Stimulated activated CD4-positive, alpha-beta T cell treated with anti-CD3 and anti-CD28 coated beads, Interleukin-2, amount 100 ng/mL, for 24 hours (primary cell): ENCODE data around the gene ADCYAP1R1.
A peak's percentile ranks its signal among the peaks of the same experiment; 100 is the strongest.

Experiments used
- DNase-seq, 2 donors: peaks; one replicate each; pipeline ENCODE4 v3.0.0-alpha.2; 2020

Gene ADCYAP1R1

DNA sequence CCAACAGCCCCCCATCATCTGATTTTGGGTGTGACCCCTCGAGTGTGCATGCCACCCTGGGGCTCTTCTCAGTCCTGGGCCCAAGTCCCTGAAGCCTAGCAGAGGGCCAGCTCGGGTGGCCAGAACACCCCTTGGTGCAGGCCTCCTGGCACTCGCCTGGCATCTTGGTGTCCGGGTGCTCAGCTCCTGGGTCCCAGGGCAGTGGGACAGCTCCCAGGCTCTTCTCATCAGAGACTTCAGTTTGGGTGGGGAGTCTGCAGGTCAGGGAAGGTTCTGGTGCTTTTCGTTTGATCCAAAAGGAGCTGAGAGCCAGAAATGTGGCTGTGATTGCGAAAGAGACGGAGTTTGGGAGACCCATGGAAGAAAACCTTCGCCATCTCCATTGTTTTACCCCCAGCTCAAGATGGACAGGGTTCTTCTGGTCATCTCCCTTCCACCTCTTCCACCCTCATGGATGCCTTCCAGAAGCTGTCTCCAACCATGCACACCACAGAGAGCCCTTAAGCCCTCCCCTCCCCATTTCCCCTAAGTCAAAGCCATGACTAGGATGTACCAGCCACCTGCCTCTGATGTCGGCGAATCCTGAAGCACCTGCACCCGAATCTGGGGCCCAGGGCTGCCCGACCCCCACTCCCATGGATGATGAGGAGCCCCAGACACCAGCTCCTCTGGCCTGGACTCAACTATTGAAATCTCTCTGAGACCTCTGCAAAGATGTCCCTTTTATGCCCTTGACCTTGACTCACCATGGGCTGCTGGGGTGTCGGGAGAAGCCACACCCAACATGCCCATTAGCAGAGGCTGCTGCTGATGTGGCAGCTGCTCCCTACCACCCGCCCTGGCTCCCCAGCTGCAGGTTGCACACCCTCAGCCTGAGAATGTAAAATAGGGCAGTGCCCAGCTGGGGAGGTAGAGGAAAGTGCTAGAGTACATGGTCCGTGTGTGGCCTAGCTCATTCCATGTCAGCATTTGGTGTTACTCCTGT is 55.3 kb downstream of the ADCYAP1R1 start:
- peak in 1 of 2 donors; percentile 9 for DNase-seq

DNA sequence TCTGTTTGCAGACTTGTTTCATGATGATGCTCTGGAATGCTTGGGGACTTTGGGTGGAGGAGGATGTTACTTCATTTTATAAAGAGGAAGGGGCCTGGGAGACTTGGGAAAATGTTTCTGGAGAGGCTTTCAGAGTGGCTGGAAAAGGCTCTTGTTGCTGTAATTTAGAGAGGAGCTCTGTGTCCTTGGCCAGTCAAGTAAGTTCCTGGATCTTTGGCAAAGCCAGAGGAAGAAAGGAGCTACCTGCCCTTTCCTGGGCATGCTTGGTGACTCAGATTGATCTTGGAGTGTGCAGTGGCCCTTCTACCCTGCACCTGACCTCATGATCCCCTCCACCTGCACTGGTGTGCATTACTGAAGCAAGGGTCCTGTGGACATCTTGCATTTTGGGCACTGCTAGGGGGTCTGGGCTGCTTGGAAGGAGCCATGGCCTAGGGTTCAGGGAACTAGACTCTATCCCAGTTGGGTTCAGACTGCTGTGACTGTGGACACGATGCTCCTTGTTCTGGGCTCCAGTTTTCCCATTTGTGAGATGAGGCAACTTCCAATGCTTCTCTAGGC is 56.1 kb downstream of the ADCYAP1R1 start:
- peak in 1 of 2 donors; percentile 1 for DNase-seq

DNA sequence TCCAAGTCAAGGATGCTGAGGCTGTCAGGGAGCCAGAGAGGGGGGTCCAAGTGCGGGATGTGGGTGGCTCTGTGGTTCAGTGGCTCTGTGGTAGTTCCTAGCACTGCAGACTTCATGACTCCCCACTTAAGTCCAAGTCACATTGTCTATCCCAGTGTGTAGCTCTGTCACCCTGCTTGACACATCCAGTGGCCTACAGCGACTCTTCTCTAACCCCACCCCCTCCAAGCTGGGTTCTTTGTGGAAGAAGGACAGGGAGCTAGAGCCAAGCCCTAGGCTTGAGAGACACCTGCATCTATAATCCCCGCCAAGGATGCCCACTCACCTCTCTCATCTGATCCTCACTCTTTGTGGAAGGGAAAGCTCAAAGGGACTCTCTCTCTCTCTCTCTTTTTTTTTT is 57.6 kb downstream of the ADCYAP1R1 start:
- DNase-seq, result no peak

DNA sequence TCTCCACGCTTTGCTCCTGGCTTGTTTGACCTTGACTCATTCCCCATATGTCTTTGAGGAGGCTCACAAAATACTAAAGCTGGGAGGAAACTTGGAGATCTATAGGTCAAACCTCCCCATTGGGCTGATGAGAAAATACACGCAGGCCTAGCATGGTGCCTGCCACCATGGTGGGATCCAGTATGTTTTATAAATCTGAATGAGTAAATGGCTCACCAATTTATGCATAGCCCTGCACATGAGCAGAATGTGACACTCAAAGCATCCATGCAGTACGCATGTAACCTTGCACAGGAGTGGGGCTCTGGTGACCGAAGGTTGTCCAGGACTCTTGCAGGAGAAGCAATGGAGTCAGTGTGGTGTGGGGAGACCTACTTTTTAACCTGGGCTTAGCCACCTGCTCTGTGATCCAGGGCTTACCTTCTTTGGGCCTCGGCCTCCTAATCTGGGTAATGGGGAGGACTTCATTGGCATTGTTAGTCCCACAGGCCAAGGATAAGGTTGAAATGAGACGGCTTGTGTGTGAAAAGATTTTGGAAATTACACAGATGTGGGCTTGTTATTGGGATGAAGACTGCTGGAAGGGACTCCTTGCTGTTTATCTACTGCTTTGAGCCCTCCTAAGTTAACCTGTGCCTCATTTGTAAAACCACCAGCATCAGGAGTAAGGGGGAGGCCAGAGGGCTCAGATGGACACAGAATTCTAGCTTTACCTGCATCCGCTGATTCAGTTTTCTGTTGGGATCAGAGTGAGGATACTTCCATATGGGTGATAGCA is 58.4 kb downstream of the ADCYAP1R1 start:
- no peak for DNase-seq

DNA sequence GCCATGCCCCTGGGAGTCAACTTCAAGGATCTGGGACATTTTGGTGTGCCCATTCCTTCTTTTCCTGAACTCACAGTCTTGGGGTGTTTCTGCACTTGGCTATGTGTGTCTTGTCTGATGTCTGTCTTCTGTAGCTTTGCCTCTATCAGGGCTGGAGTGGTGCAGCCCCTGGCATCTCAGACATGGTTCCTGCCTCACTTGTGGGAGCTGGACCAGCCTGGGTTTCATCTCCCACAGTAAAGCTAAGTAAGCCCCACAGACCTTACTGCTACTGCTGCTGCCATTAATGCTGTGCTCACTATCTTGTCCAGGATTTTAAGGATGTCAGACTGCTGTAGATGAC is 59.0 kb downstream of the ADCYAP1R1 start:
- no peak for DNase-seq

DNA sequence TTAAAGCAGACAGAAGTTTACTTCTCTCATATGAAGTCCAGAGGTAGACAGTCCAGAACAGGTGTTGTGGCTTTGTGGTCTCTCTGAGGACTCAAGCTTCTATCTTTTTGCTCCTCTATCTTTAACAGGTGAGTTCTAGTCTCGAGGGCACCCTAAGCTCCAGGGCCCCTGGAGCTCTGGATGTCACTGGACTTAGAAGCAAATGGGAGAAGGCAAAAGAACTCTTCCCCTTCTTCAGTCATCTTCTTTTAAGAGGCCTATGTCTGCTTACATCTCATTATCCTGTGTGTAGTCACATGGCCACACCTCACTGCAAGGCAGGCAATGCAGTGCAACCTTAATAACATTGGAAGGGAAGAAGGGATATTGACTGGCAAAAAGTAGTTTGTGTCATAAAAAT is 61.6 kb downstream of the ADCYAP1R1 start:
- DNase-seq, result no peak

DNA sequence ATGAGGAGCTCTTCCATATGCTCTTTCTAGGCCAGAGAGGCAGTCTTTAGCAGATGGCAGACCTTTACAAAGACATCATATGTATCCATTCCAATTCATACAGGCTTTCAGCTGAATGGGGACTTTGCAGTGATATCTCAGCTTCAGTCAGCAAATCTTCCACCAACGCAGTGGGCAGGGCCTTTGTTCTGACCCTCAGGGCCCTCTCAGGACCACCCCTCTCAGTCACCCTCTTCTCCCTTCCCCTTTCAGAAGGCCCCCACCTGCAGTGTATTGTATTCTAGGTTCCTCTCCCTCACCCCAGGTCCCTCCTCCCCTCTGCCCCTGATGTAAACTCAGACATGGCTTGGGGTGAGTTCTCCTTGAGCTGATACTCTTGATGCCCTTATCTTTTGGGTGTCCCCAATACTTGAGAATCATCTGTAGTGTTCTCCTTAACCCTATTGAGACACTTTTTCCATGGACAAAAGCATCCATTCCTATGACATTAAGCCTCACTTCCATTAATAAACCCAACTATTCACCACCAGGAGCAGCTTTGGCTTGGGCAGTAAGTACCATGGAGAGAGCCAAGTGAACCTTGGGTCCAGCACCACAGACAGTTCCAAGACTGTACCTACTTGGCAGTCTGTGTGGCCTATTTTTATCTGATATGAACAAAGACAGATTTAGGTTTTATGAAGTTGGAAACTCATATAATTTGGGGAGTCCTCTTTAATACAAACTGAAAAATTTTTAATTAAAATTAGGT is 62.7 kb downstream of the ADCYAP1R1 start:
- peak in 1 of 2 donors; percentile 3 for DNase-seq

DNA sequence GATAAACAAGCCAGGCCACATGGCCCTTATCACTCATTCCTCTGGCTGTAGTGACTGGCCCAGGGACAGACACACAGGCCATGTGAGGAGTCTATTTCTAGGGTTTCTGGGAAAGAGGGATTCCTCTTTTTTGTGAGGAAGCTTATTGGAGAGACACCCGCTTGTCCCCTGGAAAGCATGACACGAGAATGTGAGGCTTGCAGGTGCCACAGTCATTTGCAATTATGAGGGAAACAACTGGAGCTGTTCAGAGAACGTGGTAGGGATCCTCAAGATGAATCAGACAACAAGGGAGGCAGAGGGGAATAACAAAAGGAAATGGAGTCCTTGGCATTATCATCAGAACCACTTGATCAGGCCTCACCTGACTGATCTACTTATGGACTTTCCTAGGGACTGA is 64.5 kb downstream of the ADCYAP1R1 start:
- no peak for DNase-seq

DNA sequence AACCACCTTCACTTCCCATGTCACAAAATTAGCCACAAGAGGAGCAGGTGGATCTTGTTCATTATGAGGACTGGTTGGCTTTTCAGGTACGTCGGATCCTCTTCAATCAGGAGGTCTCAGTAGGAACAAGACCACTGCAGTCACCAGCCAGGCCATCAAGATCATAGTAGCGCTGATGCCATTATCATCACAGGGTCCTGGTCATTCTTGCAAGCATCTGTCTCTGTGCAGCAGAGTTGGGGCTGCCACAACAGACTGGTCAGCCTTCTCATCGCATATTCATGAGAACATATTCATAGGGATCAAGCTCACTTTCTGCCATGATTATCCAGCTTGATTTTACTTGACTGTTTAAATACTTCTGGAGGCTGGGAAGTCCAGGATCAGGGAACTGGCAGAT is 67.1 kb downstream of the ADCYAP1R1 start:
- no peak for DNase-seq

DNA sequence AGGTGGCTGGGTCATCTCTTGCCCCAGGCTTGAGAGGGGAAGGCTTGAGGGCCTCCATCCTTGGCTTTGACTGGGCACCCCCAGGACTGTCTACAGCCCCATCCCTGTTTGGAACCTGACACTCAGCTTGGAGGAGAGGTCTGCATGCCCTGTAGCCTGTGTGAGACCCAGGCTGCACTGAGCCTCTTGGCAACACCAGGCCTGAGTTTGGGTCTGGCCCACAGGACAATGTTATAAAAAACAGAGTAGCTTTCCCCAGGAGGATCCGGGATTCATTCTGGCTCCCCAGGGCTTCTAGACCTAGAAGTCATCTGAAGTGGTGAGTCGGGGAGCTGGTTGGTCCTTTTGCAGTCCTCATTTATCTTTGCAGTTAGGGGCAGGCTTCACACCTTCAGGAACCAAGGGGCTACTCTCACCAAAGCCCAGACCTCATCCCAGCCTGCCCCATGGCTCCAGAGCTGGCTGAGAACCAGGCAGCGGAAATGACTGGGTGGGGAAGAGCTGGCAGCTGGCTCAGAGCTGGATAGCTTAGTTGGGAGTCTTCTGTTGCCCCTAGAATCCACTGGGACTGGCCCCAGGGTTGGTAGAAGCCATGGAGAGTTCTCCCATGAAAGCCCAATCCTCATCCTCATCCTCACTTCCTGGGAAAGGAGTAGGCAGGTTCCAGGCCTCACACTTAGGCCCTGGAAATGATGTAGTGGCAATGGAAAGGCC is 68.8 kb downstream of the ADCYAP1R1 start:
- no peak for DNase-seq

DNA sequence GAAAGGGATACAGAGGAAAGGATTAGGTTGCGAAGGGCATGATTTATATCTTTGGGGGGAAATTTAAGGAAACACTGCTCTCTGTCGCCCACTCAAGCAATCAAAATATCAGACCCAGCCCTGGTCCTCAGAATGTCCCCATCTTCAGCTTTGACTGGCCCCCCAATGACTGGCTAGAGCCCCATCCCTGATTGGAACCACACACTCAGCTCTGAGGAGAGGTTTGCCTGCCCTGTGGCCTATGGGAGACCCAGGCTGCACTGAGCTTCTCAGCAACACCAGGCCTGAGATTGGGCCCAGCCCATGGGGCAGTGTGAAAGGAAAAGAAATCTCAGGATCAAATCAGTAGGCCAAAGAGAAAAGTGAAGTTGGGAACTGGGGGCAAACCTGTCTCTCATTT is 69.5 kb downstream of the ADCYAP1R1 start:
- no peak for DNase-seq

DNA sequence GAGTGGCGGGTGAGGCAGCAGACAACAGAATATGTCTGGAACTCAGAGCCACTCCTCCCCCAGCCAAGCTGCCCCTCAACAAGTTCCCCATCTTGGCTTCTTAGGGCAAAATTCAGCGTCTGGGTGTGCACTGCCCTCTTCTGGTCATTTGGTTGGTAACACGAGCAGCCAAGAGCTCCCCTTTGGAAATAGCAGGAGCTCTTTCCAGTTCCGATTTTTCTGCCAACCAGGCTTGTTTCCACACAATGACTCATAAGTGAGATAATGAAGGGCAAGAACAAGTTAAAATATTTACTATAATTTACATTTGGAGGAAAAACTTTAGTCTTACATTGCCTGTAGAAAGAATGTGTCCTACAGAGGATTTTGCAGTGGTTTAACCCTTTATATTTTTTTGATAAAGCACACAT is 70.5 kb downstream of the ADCYAP1R1 start:
- peak; percentile 25 to 49 for DNase-seq

DNA sequence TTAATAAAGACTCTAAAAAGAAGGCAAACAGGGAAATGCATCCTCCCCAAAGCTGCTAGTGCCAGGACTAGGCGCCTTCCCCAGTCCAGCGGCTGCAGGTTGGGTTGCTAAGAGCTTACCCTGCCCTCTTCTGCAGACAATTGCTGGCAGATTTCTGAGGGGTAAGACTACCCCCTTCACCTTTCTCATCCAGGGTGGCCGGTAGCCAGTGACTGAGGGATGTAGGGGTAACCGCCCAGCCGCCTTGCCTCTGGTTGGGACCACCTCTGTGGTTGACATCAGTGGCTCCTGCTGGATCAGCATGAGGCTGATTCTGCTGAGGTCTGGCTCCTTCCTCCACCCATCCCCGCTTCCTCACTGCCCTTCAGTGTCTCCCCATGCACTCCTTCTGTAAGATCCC is 71.2 kb downstream of the ADCYAP1R1 start:
- DNase-seq, result no peak

DNA sequence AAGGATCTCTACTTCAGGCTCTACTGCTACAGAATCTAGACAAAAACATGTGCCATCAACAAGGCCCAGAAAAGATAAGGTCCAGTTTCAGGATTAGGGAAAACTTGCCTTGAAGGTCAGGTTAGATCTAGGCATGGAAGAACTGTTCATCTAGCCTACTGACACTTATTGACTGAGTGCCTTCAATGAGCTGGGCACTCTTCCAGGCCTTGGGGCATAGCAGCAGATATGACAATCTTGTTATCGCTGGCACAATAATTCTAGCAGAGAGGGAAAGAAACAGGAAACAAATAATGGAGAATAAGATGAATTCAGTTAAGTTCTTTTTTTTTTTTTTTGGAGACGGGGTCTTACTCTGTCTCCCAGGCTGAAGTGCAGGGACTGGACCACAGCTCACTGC is 71.6 kb downstream of the ADCYAP1R1 start:
- no peak for DNase-seq

DNA sequence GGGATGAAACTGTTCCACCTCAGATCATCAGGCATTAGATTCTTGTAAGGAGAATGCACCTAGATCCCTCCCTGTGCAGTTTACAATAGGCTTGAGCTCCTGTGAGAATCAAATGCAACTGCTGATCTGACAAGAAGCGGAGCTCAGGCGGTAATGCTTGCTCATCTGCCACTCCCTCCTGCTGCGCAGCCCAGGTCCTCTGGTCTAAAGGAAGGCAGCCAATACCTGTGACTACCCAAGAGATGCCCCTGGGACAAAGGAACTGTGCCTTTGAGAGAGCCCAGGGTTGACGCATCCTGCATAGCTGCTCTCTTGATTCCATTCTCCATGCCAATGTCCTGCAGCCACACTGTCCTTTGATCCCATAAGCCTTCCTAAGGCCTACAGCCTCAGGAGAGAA is 73.1 kb downstream of the ADCYAP1R1 start:
- DNase-seq, result no peak

DNA sequence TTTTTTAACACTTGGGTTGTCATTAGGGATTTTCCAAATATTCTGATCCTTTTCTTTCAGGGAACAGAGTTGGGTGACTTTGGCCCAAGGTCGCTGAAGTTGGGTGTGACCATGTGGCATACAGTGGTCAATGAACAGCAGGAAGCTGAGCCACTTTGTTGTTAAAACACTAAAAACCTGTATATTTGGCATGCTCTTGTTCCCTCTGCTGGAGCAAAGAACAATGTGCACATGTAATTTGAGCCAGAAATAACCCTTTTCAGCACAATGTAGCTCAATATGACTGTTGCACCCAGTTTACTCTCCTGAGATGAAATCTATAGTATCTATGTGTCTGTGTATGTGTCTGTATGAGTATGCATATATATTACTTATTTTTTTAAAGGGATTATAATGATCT is 74.9 kb downstream of the ADCYAP1R1 start:
- DNase-seq, result no peak

DNA sequence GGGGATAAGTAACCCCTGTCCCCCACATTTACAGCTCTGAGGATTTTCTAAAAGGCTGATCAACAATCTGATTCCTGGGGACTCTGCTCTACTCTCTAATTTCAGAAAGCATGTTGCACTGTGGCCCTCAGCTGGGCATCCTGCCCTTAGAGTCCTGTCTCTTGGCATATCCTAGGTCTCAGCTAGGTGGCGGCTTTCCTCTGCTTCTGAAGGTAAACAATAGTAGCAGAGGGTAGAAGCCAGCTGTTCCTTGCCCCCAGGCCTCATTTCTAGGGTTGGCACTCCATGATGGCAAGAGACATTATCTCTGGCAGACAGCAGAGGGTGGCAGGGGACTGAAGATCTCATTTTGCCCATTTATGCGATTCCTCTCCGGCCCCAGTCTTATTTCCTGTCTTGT is 77.0 kb downstream of the ADCYAP1R1 start:
- no peak for DNase-seq

DNA sequence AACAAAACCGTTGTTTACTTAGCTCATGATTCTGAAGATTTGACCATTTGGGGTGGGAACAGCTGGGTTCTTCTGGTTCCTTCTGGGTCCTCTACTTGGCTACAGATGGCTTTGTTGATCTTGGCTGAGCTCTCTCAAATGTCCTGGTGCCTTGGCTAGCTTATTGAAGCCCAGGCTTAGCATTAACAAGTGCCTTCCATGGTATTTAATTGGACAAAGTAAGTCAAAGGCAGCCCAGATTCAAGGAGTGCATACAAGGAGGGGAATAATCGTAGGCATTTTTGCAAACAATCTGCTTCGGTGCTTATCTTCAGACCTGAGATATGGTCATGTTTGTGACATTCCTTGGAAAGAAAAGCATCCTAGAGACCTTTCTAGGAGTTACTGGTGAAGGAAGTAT is 81.4 kb downstream of the ADCYAP1R1 start:
- no peak for DNase-seq

DNA sequence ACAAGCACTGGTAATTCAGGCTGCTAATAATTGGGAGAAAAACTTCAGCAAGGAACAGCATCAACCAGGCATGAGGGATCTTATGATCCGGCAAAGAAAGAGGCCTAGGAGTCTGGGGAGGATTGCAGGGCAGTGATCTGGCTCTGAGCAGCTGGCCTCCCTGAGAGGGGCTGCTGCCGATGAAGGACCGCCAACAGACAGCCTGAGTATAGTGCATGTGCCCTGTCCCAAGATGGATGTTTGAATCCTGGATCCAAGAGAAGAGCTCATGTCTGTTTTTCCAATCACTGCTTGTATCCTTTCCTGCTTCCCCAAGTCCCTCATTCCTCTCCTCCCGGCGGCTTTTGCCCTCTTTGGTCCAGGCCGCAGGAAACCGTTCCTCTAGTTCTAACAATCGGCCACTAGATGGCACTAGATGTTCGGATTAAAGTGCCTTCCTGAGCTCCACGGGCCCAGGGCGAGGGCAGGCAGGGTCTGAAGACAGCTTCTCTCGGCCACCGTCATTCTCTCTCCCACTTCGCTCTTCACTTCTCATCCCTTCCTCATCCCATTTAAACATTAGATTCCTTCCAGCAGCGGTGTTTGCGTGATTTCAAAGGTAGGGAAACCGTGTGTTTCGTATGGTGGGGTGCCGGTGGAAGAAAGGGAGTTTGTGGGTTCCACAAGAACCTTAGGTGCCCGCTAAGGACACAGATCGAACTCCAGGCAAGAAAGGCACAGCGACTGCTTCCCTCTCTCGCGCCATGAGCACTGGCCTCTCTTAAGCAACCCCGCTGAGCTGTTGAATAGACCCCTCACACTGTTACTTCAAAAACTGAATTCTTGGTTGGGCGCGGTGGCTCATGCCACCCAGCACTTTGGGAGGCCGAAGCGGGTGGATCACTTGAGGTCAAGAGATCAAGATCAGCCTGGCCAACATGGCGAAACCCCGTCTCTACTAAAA is 82.4 kb downstream of the ADCYAP1R1 start:
- peak; percentile 51 to 57 for DNase-seq

DNA sequence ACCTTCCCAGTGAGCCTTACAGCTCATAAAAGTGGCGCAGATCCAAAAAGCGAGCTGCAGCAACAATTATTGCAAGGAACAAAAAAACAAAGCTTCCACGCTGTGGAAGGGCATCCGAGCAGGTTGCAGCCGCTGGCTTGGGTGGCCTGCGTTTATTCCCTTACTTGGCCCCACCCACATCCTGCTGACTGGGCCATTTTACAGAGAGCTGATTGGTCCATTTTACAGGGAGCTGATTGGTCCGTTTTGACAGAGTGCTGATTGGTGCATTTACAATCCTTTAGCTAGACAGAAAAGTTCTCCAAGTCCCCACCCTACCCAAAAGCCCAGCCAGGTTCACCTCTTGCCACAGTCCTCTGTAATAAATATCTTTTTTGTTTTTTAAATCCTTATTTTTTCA is 85.1 kb downstream of the ADCYAP1R1 start:
- DNase-seq, result no peak

DNA sequence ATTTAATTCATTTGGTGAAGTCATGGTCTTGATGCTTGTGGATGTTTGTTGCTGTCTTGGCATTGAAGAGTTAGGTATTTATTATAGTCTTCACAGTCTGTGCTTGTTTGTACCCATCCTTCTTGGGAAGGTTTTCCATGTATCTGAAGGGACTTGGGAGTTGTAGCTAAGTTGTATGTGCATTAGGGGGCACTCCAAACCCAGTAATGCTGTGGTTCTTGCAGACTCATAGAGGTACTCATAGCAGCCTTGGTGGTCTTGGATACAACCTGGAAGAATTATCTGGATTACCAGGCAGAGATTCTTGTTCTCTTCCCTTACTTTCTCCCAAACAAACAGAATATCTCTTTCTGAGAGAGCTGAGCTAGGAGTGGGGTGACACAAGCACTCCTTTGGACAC is 93.2 kb downstream of the ADCYAP1R1 start:
- DNase-seq, result no peak
